C4-2B (cell line): Measurements from ENCODE around the gene LHCGR.

Experiments used
- H3K27ac ChIP-seq: fragments of 450-650 bp; 2 replicates; pipeline ENCODE4 v1.5.1; 2017
- CTCF ChIP-seq: fragments of 450-650 bp; conservative IDR thresholded peaks from 2 replicates; pipeline ENCODE4 v1.5.1; 2017; ENCODE audit warnings: mild to moderate bottlenecking
- ZFX ChIP-seq: fragments of 450-650 bp; IDR thresholded peaks from 2 replicates; pipeline ENCODE4 v1.6.1; 2017

The LHCGR gene

GRCh38 chr2:48727560-48727959 is 28.0 kb downstream of the LHCGR start:
- peak; percentile 43 for TF ChIP-seq CTCF
- TF ChIP-seq ZFX = no peak
- no peak overlapping the region for H3K27ac ChIP-seq

GRCh38 chr2:48725696-48726494 is 29.6 kb downstream of the LHCGR start:
- no peak overlapping the region for H3K27ac ChIP-seq
- no peak for TF ChIP-seq CTCF

GRCh38 chr2:48724278-48724677 is 31.2 kb downstream of the LHCGR start:
- H3K27ac ChIP-seq = no peak overlapping the region
- TF ChIP-seq CTCF (no peak), ZFX (no peak)

- H3K27ac ChIP-seq = no peak overlapping the region
- no peak for TF ChIP-seq CTCF
- no peak for TF ChIP-seq ZFX
These were observed 32.4 kb downstream of the LHCGR start for GRCh38 chr2:48723129-48723528.

- H3K27ac ChIP-seq = no peak overlapping the region
- no peak for TF ChIP-seq CTCF
These were observed 33.1 kb downstream of the LHCGR start for GRCh38 chr2:48722391-48722790.

- no peak for TF ChIP-seq ZFX
- TF ChIP-seq CTCF = no peak
- no peak overlapping the region for H3K27ac ChIP-seq
These were observed 34.4 kb downstream of the LHCGR start for GRCh38 chr2:48721158-48721557.

- TF ChIP-seq ZFX (no peak), CTCF (no peak)
- H3K27ac ChIP-seq = no peak overlapping the region
These were observed 35.9 kb downstream of the LHCGR start for GRCh38 chr2:48719480-48720177.
